ENCODE data around the gene CCER1. TPM values are rescaled to one million over a fixed set of nuclear protein-coding genes. Genes with fewer than 3 reads are reported as not detected.

The CCER1 gene
- total and polyA plus RNA-seq, 9 of the 15 experiments (the other 6 are each of a cell fraction or from before 2014, with no cell fraction given) = not detected

DNA sequence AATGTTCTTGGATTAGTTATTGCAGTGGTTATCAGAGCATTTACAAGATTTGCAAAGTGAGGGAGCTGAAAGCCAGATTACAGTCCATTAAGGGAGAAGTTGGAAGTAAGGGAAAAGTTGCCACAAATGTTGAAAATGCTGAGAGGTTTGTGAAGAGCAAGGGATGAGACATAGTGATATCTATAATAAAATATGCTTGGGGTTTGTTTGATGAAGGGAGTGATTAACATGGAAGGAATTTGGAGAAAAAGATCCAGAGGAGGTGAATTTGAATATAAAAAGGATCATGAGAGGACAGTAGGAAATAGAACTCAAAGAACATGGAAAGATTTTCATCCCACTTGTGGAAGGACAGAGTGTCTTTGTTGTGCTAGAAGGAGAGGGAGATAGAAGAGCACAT is 19.3 kb upstream of the CCER1 start (continued):
- TF ChIP-seq MCM2 (IDR thresholded peaks at IDR 0.05; ENCODE audit: low read depth) (no peak), FOXJ2 (tag; IDR thresholded peaks at IDR 0.05) (no peak), GABPB2 (CRISPR knock-in tag; conservative IDR thresholded peaks at IDR 0.05) (no peak), SRF (CRISPR knock-in tag; IDR thresholded peaks at IDR 0.05) (no peak), NR3C1 (CRISPR knock-in tag; IDR thresholded peaks at IDR 0.05) (no peak), ZNF445 (CRISPR knock-in tag; IDR thresholded peaks at IDR 0.05; ENCODE audit: low read depth) (no peak), ZNF507 (tag; conservative IDR thresholded peaks at IDR 0.05) (no peak)
- TF ChIP-seq, protein P1, sequence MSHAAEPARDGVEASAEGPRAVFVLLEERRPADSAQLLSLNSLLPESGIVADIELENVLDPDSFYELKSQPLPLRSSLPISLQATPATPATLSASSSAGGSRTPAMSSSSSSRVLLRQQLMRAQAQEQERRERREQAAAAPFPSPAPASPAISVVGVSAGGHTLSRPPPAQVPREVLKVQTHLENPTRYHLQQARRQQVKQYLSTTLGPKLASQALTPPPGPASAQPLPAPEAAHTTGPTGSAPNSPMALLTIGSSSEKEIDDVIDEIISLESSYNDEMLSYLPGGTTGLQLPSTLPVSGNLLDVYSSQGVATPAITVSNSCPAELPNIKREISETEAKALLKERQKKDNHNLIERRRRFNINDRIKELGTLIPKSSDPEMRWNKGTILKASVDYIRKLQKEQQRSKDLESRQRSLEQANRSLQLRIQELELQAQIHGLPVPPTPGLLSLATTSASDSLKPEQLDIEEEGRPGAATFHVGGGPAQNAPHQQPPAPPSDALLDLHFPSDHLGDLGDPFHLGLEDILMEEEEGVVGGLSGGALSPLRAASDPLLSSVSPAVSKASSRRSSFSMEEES (CRISPR knock-in tag; IDR thresholded peaks at IDR 0.05) = no peak
- TF ChIP-seq, protein P2, sequence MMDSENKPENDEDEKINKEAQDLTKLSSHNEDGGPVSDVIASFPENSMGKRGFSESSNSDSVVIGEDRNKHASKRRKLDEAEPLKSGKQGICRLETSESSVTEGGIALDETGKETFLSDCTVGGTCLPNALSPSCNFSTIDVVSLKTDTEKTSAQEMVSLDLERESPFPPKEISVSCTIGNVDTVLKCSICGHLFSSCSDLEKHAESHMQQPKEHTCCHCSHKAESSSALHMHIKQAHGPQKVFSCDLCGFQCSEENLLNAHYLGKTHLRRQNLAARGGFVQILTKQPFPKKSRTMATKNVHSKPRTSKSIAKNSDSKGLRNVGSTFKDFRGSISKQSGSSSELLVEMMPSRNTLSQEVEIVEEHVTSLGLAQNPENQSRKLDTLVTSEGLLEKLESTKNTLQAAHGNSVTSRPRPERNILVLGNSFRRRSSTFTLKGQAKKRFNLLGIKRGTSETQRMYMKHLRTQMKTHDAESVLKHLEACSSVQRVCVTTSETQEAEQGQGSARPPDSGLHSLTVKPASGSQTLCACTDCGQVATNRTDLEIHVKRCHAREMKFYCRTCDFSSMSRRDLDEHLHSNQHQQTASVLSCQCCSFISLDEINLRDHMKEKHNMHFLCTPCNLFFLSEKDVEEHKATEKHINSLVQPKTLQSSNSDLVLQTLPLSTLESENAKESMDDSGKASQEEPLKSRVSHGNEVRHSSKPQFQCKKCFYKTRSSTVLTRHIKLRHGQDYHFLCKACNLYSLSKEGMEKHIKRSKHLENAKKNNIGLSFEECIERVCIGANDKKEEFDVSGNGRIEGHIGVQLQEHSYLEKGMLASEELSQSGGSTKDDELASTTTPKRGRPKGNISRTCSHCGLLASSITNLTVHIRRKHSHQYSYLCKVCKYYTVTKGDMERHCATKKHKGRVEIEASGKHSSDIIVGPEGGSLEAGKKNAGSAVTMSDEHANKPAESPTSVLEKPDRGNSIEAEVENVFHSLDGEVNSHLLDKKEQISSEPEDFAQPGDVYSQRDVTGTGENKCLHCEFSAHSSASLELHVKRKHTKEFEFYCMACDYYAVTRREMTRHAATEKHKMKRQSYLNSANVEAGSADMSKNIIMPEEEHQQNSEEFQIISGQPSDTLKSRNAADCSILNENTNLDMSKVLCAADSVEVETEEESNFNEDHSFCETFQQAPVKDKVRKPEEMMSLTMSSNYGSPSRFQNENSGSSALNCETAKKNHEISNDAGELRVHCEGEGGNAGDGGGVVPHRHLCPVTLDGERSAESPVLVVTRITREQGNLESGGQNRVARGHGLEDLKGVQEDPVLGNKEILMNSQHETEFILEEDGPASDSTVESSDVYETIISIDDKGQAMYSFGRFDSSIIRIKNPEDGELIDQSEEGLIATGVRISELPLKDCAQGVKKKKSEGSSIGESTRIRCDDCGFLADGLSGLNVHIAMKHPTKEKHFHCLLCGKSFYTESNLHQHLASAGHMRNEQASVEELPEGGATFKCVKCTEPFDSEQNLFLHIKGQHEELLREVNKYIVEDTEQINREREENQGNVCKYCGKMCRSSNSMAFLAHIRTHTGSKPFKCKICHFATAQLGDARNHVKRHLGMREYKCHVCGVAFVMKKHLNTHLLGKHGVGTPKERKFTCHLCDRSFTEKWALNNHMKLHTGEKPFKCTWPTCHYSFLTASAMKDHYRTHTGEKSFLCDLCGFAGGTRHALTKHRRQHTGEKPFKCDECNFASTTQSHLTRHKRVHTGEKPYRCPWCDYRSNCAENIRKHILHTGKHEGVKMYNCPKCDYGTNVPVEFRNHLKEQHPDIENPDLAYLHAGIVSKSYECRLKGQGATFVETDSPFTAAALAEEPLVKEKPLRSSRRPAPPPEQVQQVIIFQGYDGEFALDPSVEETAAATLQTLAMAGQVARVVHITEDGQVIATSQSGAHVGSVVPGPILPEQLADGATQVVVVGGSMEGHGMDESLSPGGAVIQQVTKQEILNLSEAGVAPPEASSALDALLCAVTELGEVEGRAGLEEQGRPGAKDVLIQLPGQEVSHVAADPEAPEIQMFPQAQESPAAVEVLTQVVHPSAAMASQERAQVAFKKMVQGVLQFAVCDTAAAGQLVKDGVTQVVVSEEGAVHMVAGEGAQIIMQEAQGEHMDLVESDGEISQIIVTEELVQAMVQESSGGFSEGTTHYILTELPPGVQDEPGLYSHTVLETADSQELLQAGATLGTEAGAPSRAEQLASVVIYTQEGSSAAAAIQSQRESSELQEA (IDR thresholded peaks at IDR 0.05; ENCODE audit: low read depth) = no peak
- TF ChIP-seq, protein P3, sequence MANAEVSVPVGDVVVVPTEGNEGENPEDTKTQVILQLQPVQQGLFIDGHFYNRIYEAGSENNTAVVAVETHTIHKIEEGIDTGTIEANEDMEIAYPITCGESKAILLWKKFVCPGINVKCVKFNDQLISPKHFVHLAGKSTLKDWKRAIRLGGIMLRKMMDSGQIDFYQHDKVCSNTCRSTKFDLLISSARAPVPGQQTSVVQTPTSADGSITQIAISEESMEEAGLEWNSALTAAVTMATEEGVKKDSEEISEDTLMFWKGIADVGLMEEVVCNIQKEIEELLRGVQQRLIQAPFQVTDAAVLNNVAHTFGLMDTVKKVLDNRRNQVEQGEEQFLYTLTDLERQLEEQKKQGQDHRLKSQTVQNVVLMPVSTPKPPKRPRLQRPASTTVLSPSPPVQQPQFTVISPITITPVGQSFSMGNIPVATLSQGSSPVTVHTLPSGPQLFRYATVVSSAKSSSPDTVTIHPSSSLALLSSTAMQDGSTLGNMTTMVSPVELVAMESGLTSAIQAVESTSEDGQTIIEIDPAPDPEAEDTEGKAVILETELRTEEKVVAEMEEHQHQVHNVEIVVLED (CRISPR knock-in tag; IDR thresholded peaks at IDR 0.05) = no peak
- TF ChIP-seq, protein P4, sequence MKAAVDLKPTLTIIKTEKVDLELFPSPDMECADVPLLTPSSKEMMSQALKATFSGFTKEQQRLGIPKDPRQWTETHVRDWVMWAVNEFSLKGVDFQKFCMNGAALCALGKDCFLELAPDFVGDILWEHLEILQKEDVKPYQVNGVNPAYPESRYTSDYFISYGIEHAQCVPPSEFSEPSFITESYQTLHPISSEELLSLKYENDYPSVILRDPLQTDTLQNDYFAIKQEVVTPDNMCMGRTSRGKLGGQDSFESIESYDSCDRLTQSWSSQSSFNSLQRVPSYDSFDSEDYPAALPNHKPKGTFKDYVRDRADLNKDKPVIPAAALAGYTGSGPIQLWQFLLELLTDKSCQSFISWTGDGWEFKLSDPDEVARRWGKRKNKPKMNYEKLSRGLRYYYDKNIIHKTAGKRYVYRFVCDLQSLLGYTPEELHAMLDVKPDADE (conservative IDR thresholded peaks at IDR 0.05; ENCODE audit: control insufficient read depth, low read depth, low read length) = no peak

All from K562 (cell line).